Measurements from ENCODE around the gene RCSD1. TPM values are rescaled to one million over a fixed set of nuclear protein-coding genes. Genes with fewer than 3 reads are reported as not detected.

Gene RCSD1
- total RNA-seq, 4 donors from 2014 or later: 2.4 to 8.7 (median 4.4) TPM

GRCh38 chr1:167614851-167615250 is 15.2 kb upstream of the RCSD1 start:
- intact Hi-C loops (cut with DNase I; ENCODE audit: low total_unique reads): no loop called here
- H3K4me3 ChIP-seq (ENCODE audit: low read depth, poor library complexity, severe bottlenecking): no peak overlapping the region
- no peak for DNase-seq (ENCODE audit: low spot score in 2 of 2)
- TF ChIP-seq POLR2A (IDR thresholded peaks at IDR 0.05) (no peak), CTCF (IDR thresholded peaks at IDR 0.05) (no peak)
- WGBS, 2 donors: 74 to 75% methylated on average over 1 of the region's 1 CpG

GRCh38 chr1:167616521-167616920 is 13.5 kb upstream of the RCSD1 start:
- TF ChIP-seq POLR2A (IDR thresholded peaks at IDR 0.05) (no peak), CTCF (IDR thresholded peaks at IDR 0.05) (no peak)
- intact Hi-C loops (cut with DNase I; ENCODE audit: low total_unique reads): no loop called here
- no peak overlapping the region for H3K4me3 ChIP-seq (ENCODE audit: low read depth, poor library complexity, severe bottlenecking)
- no peak for DNase-seq (ENCODE audit: low spot score in 2 of 2)
- WGBS, 2 donors: 91 to 93% methylated on average over 8 of the region's 8 CpGs

GRCh38 chr1:167617153-167618147 is 12.6 kb upstream of the RCSD1 start:
- no peak overlapping the region for H3K4me3 ChIP-seq (ENCODE audit: low read depth, poor library complexity, severe bottlenecking)
- intact Hi-C loops (cut with DNase I; ENCODE audit: low total_unique reads): no loop called here
- TF ChIP-seq CTCF (IDR thresholded peaks at IDR 0.05) (no peak), POLR2A (IDR thresholded peaks at IDR 0.05) (no peak)
- DNase-seq (ENCODE audit: low spot score in 2 of 2): peak in 1 of 2 donors; percentile 49
- 32 to 33% methylated on average over 8 of the region's 8 CpGs for WGBS, 2 donors

- intact Hi-C loops (cut with DNase I; ENCODE audit: low total_unique reads): no loop called here
- 87 to 95% methylated on average over 13 of the region's 13 CpGs for WGBS, 2 donors
- peak in 1 of 2 donors; percentile 43 for DNase-seq (ENCODE audit: low spot score in 2 of 2)
- TF ChIP-seq POLR2A (IDR thresholded peaks at IDR 0.05) (no peak), CTCF (IDR thresholded peaks at IDR 0.05) (no peak)
- no peak overlapping the region for H3K4me3 ChIP-seq (ENCODE audit: low read depth, poor library complexity, severe bottlenecking)
Observed at GRCh38 chr1:167618366-167618765, 11.7 kb upstream of the RCSD1 start.

- no peak for DNase-seq (ENCODE audit: low spot score in 2 of 2)
- intact Hi-C loops (cut with DNase I; ENCODE audit: low total_unique reads): no loop called here
- no peak overlapping the region for H3K4me3 ChIP-seq (ENCODE audit: low read depth, poor library complexity, severe bottlenecking)
- TF ChIP-seq CTCF (IDR thresholded peaks at IDR 0.05): no peak
- no peak for TF ChIP-seq POLR2A (IDR thresholded peaks at IDR 0.05)
- 88 to 94% methylated on average over 3 of the region's 3 CpGs for WGBS, 2 donors
Observed at GRCh38 chr1:167618789-167619188, 11.2 kb upstream of the RCSD1 start.

Data from lower leg skin (tissue), 4 donors.